GM21825 (cell line): ENCODE data around the gene CANT1.

Experiments used
- ATAC-seq: cut with Tn5 transposase; IDR thresholded peaks from one replicate; pipeline ENCODE4 v1.9.1; 2021; ENCODE audit warnings: mild to moderate bottlenecking, moderate library complexity; ENCODE audit not compliant: unreplicated experiment

Gene CANT1

DNA sequence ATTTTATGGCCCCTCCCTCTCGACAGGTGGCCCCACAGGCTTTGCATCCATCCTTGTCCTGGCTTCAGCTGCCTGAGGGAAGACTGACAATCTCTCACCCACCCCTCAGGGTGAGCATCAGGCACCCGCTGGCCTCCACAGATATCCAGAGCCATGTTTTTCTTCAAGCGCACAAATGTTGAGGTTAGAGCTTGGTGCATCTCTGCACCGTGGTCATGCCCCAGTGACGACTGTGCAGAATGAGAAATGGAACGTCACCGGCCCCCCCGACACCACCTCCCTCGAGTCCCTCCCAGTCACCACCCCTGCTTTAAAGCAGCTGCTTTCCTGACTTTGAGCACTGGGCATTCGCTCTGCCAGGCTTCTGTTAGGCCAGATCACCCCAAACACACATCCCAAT lies 64.6 kb downstream of the CANT1 start:
- ATAC-seq: no peak

DNA sequence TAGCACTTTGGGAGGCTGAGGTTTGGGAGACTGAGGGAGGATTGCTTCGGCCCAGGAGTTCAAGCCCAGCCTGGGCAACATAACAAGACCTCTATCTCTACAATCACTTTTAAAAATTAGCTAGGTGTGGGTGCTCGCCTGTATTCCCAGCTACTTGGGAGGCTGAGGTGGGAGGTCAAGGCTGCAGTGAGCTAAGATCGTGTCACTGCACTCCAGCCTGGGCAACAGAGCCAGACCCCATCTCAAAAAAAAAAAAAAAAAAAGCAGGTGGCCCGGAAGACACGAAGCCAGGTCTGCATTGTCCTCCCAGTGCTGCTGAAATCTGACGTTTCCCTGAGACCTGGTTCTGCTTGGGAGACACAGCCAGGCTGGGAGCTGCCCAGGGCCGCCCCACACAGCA lies 65.5 kb downstream of the CANT1 start:
- no peak for ATAC-seq
